Mucosa of rectum (tissue), 2 donors: ENCODE measurements around the gene LETM1.

Experiments
- H3K27ac ChIP-seq, 2 donors: one replicate each; pipeline ENCODE4 v1.7.0; 2013; ENCODE audit warnings: inconsistent platforms in 2 of 2, low read depth in 2 of 2, low read length in 2 of 2
- H3K27me3 ChIP-seq, 2 donors: one replicate each; pipeline ENCODE4 v1.7.0; 2013; ENCODE audit warnings: low read length in 2 of 2; ENCODE audit not compliant: control insufficient read depth in 2 of 2, insufficient read depth in 2 of 2
- H3K36me3 ChIP-seq, 2 donors: one replicate each; pipeline ENCODE4 v1.7.0; 2013; ENCODE audit warnings: low read length in 2 of 2; ENCODE audit not compliant: control insufficient read depth in 2 of 2, insufficient read depth in 2 of 2
- H3K4me1 ChIP-seq, 2 donors: one replicate each; pipeline ENCODE4 v1.7.0; 2013; ENCODE audit warnings: low read length in 2 of 2, mild to moderate bottlenecking in 1 of 2; ENCODE audit not compliant: control insufficient read depth in 2 of 2, insufficient read depth in 2 of 2
- H3K4me3 ChIP-seq, 2 donors: one replicate each; pipeline ENCODE4 v1.7.0; 2013; ENCODE audit warnings: low read length in 2 of 2
- H3K9ac ChIP-seq, 2 donors: one replicate each; pipeline ENCODE4 v1.7.0; 2013; ENCODE audit warnings: low read length in 2 of 2, low read depth in 1 of 2, mild to moderate bottlenecking in 1 of 2
- H3K9me3 ChIP-seq, 2 donors: one replicate each; pipeline ENCODE4 v1.7.0; 2013; ENCODE audit warnings: low read length in 2 of 2; ENCODE audit not compliant: control insufficient read depth in 2 of 2
- donor health status: healthy.
- donor health status: Normal muscosa, but diverticular disease.

The LETM1 gene

GRCh38 chr4:1789552-1789951 is 66.4 kb downstream of the LETM1 start:
- Histone ChIP-seq H3K36me3 (no peaks in the 10 kb centered on the region), H3K27ac (no peak overlapping the region), H3K27me3 (peaks cover 0 to 9% of the 10 kb centered on the region in 2 donors), H3K9me3 (no peaks in the 10 kb centered on the region), H3K4me1 (peaks cover 5 to 7% of the 10 kb centered on the region in 2 donors), H3K9ac (no peak overlapping the region), H3K4me3 (no peak overlapping the region)

GRCh38 chr4:1788254-1788973 is 67.5 kb downstream of the LETM1 start:
- Histone ChIP-seq H3K4me3 (no peak overlapping the region), H3K4me1 (peaks cover 0 to 5% of the 10 kb centered on the region in 2 donors), H3K27ac (no peak overlapping the region), H3K36me3 (no peaks in the 10 kb centered on the region), H3K9me3 (no peaks in the 10 kb centered on the region), H3K9ac (no peak overlapping the region), H3K27me3 (peaks cover 0 to 9% of the 10 kb centered on the region in 2 donors)

- H3K27ac ChIP-seq = no peak overlapping the region
- H3K36me3 ChIP-seq = no peaks in the 10 kb centered on the region
- H3K4me3 ChIP-seq = no peak overlapping the region
- peaks cover 0 to 9% of the 10 kb centered on the region in 2 donors for H3K27me3 ChIP-seq
- H3K4me1 ChIP-seq = peaks cover 0 to 5% of the 10 kb centered on the region in 2 donors
- H3K9me3 ChIP-seq = no peaks in the 10 kb centered on the region
- H3K9ac ChIP-seq = no peak overlapping the region
Observed at GRCh38 chr4:1787411-1788077, 68.4 kb downstream of the LETM1 start.

- H3K9ac ChIP-seq = no peak overlapping the region
- peaks cover 0 to 5% of the 10 kb centered on the region in 2 donors for H3K4me1 ChIP-seq
- H3K4me3 ChIP-seq = no peak overlapping the region
- no peak overlapping the region for H3K27ac ChIP-seq
- no peaks in the 10 kb centered on the region for H3K36me3 ChIP-seq
- H3K27me3 ChIP-seq = peaks cover 0 to 9% of the 10 kb centered on the region in 2 donors
- no peaks in the 10 kb centered on the region for H3K9me3 ChIP-seq
Observed at GRCh38 chr4:1786544-1787362, 69.2 kb downstream of the LETM1 start.

DNA sequence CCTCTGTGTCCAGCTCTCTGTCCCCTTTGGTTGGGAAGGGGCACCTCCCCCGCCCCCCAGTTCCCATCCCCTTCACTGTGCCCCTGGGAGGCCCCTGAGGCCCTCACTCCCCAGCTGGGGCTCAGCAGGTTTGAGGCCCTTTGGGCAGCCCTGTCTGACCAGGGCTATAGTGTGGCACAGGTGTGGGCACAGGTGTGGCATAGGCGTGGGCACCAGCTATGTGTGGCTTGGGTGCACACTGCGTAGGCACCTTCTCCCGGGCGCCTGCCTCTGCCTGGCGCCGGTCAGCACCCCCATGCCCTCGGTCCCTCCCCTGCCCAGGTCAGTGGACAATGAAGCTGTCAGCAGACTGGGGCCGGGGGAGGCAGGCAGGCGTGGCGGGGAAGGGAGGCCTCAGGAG is 70.4 kb downstream of the LETM1 start:
- Histone ChIP-seq H3K9me3 (no peaks in the 10 kb centered on the region), H3K27me3 (peaks cover 0 to 6% of the 10 kb centered on the region in 2 donors), H3K27ac (no peak overlapping the region), H3K4me3 (no peak overlapping the region), H3K9ac (no peak overlapping the region), H3K36me3 (no peaks in the 10 kb centered on the region), H3K4me1 (peaks cover 0 to 5% of the 10 kb centered on the region in 2 donors)

- no peak overlapping the region for H3K9ac ChIP-seq
- peaks cover 0 to 5% of the 10 kb centered on the region in 2 donors for H3K4me1 ChIP-seq
- no peak overlapping the region for H3K4me3 ChIP-seq
- peaks cover 0 to 3% of the 10 kb centered on the region in 2 donors for H3K27me3 ChIP-seq
- no peaks in the 10 kb centered on the region for H3K9me3 ChIP-seq
- no peaks in the 10 kb centered on the region for H3K36me3 ChIP-seq
- H3K27ac ChIP-seq = no peak overlapping the region
Observed at GRCh38 chr4:1784789-1785591, 71.0 kb downstream of the LETM1 start.

DNA sequence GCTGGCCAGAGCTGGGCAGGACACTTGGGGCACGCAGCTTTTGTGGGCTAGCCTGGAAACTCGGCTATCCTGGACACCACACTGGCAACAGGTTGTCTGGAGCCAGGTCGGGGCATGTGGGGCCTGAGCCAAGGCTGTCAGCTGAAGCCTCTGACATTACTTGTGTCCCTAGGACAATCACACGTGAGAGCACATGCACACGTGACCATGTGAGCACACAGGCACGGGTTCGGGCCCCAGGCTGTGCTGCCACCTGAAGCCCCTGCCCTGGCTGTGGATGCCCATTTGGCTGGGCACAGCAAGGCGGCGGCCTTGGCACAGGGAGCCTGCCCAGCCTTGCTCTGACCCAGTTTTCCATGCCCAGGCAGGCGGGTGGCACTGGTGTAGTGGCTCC is 71.6 kb downstream of the LETM1 start:
- peaks cover 0 to 5% of the 10 kb centered on the region in 2 donors for H3K4me1 ChIP-seq
- H3K9me3 ChIP-seq = no peaks in the 10 kb centered on the region
- peaks cover 0 to 3% of the 10 kb centered on the region in 2 donors for H3K27me3 ChIP-seq
- H3K9ac ChIP-seq = no peak overlapping the region
- H3K27ac ChIP-seq = no peak overlapping the region
- H3K36me3 ChIP-seq = no peaks in the 10 kb centered on the region
- H3K4me3 ChIP-seq = no peak overlapping the region

DNA sequence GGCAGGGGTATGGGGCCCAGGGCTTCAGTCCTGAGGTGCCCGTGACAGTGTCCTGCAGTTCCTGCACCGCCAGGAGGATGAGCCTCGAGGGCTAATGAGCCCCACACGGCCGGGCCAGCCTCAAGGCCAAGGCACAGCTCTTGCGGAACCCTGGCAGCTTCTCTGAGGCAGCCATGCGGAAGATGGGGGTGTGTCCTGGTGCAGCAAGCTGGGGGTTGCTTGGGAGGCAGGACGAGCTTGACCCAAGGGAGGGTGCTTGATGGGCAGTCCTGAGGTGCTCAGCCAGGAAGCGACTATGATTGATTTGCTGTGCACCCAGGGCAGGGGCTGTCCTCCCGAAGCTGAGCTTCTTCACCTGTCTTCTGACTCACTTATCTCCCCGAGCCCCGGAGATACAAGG is 72.0 kb downstream of the LETM1 start:
- peaks cover 0 to 5% of the 10 kb centered on the region in 2 donors for H3K4me1 ChIP-seq
- no peak overlapping the region for H3K27ac ChIP-seq
- H3K9me3 ChIP-seq = no peaks in the 10 kb centered on the region
- H3K4me3 ChIP-seq = no peak overlapping the region
- peaks cover 0 to 3% of the 10 kb centered on the region in 2 donors for H3K27me3 ChIP-seq
- H3K9ac ChIP-seq = no peak overlapping the region
- no peaks in the 10 kb centered on the region for H3K36me3 ChIP-seq

GRCh38 chr4:1783015-1783414 is 72.9 kb downstream of the LETM1 start:
- Histone ChIP-seq H3K27me3 (peaks cover 0 to 3% of the 10 kb centered on the region in 2 donors), H3K4me3 (no peak overlapping the region), H3K4me1 (peaks cover 0 to 5% of the 10 kb centered on the region in 2 donors), H3K9ac (no peak overlapping the region), H3K27ac (no peak overlapping the region), H3K36me3 (no peaks in the 10 kb centered on the region), H3K9me3 (no peaks in the 10 kb centered on the region)
